Stomach smooth muscle (tissue), 2 donors: ENCODE measurements around the gene CLEC3B.
"Not testable (repeated sequence)": the region's sequence is repeated elsewhere in the genome, so short reads cannot be mapped to it uniquely, and the experiment has no call there.

ENCODE experiments used
- H3K27ac ChIP-seq: one replicate; pipeline ENCODE4 v1.7.0; 2013; ENCODE audit warnings: mild to moderate bottlenecking, low read length, inconsistent platforms
- H3K27me3 ChIP-seq, 2 donors: one replicate each; pipeline ENCODE4 v1.7.0; 2013; ENCODE audit warnings: low read length in 2 of 2; ENCODE audit not compliant: insufficient read depth in 2 of 2, control insufficient read depth in 1 of 2
- H3K36me3 ChIP-seq, 2 donors: one replicate each; pipeline ENCODE4 v1.7.0; 2013; ENCODE audit warnings: low read length in 2 of 2; ENCODE audit not compliant: control insufficient read depth in 2 of 2, insufficient read depth in 2 of 2
- H3K4me1 ChIP-seq: one replicate; pipeline ENCODE4 v1.7.0; 2013; ENCODE audit warnings: low read length; ENCODE audit not compliant: control insufficient read depth, insufficient read depth
- H3K4me3 ChIP-seq, 2 donors: one replicate each; pipeline ENCODE4 v1.7.0; 2013; ENCODE audit warnings: low read length in 2 of 2
- H3K9ac ChIP-seq, 2 donors: one replicate each; pipeline ENCODE4 v1.7.0; 2013; ENCODE audit warnings: low read length in 2 of 2, mild to moderate bottlenecking in 1 of 2
- H3K9me3 ChIP-seq, 2 donors: one replicate each; pipeline ENCODE4 v1.7.0; 2013; ENCODE audit warnings: low read length in 2 of 2; ENCODE audit not compliant: control insufficient read depth in 2 of 2
- donor health status: healthy.
- donor health status: Pancreatic carcinoma.

CLEC3B gene, protein sequence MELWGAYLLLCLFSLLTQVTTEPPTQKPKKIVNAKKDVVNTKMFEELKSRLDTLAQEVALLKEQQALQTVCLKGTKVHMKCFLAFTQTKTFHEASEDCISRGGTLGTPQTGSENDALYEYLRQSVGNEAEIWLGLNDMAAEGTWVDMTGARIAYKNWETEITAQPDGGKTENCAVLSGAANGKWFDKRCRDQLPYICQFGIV

GRCh38 chr3:45026038-45026437 is at the start of gene CLEC3B:
Gene CLEC3B, plus strand, starts transcription at chr3:45026303. Its CDS starts 60 bp downstream, at chr3:45026363.
- Histone ChIP-seq H3K36me3 (peaks cover 0 to 3% of the 10 kb centered on the region in 2 donors), H3K4me3 (peak within 1 kb of the TSS; percentile 17 to 70), H3K4me1 (peaks cover 46% of the 10 kb centered on the region), H3K27me3 (no peaks in the 10 kb centered on the region), H3K9ac (peak within 1 kb of the TSS; percentile 39 to 51), H3K27ac (peak within 1 kb of the TSS; percentile 67), H3K9me3 (no peaks in the 10 kb centered on the region)

DNA sequence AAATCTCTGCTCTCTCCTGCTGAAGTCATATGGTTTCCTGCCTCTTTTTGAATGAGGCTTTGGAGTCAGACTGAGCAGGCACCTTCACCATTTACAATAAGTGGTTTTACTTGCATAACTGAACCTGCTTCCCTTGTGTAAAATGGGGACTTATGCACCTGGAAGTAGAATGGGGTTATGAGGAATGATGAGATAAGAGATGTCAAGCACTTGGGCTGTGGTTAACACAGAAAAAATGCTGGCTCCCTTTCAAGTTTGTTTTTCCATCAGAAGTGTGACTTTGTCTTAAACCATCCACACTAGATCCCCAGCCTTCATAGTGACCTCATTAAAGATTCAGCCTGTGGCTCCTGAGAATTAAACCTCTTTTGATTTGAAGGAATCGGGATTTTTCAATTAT is 44.9 kb upstream of the CLEC3B start:
- H3K4me1 ChIP-seq = peaks cover 20% of the 10 kb centered on the region
- no peaks in the 10 kb centered on the region for H3K27me3 ChIP-seq
- H3K36me3 ChIP-seq = peaks cover 0 to 2% of the 10 kb centered on the region in 2 donors
- no peaks in the 10 kb centered on the region for H3K9me3 ChIP-seq
- H3K27ac ChIP-seq = no peak overlapping the region
- H3K9ac ChIP-seq = no peak overlapping the region
- H3K4me3 ChIP-seq = no peak overlapping the region

- Histone ChIP-seq H3K4me3 (no peak overlapping the region), H3K4me1 (peaks cover 20% of the 10 kb centered on the region), H3K36me3 (peaks cover 0 to 2% of the 10 kb centered on the region in 2 donors), H3K9ac (no peak overlapping the region), H3K27ac (no peak overlapping the region), H3K9me3 (no peaks in the 10 kb centered on the region), H3K27me3 (no peaks in the 10 kb centered on the region)
Observed at GRCh38 chr3:44981751-44982150, 44.4 kb upstream of the CLEC3B start.

- Histone ChIP-seq H3K27me3 (no peaks in the 10 kb centered on the region), H3K9me3 (no peaks in the 10 kb centered on the region), H3K9ac (no peak overlapping the region), H3K4me3 (no peak overlapping the region), H3K36me3 (peaks cover 0 to 2% of the 10 kb centered on the region in 2 donors), H3K4me1 (peaks cover 10% of the 10 kb centered on the region), H3K27ac (no peak overlapping the region)
Observed at GRCh38 chr3:44982817-44983216, 43.3 kb upstream of the CLEC3B start.

GRCh38 chr3:44983484-44983941 is 42.6 kb upstream of the CLEC3B start:
- Histone ChIP-seq H3K4me3 (no peak overlapping the region), H3K4me1 (peaks cover 3% of the 10 kb centered on the region), H3K27me3 (no peaks in the 10 kb centered on the region), H3K9me3 (no peaks in the 10 kb centered on the region), H3K27ac (no peak overlapping the region), H3K36me3 (peaks cover 0 to 2% of the 10 kb centered on the region in 2 donors), H3K9ac (no peak overlapping the region)

GRCh38 chr3:44984335-44984734 is 41.8 kb upstream of the CLEC3B start:
- H3K27ac ChIP-seq = no peak overlapping the region
- no peaks in the 10 kb centered on the region for H3K4me1 ChIP-seq
- H3K36me3 ChIP-seq = peaks cover 2% of the 10 kb centered on the region in 2 donors
- no peak overlapping the region for H3K9ac ChIP-seq
- H3K4me3 ChIP-seq = no peak overlapping the region
- no peaks in the 10 kb centered on the region for H3K9me3 ChIP-seq
- H3K27me3 ChIP-seq = no peaks in the 10 kb centered on the region

GRCh38 chr3:44986330-44986729 is 39.8 kb upstream of the CLEC3B start:
- H3K27me3 ChIP-seq, H3K4me3 ChIP-seq, H3K9ac ChIP-seq, H3K27ac ChIP-seq, H3K4me1 ChIP-seq, H3K9me3 ChIP-seq: not testable (repeated sequence)
- H3K36me3 ChIP-seq = peaks cover 13 to 15% of the 10 kb centered on the region in 2 donors

DNA sequence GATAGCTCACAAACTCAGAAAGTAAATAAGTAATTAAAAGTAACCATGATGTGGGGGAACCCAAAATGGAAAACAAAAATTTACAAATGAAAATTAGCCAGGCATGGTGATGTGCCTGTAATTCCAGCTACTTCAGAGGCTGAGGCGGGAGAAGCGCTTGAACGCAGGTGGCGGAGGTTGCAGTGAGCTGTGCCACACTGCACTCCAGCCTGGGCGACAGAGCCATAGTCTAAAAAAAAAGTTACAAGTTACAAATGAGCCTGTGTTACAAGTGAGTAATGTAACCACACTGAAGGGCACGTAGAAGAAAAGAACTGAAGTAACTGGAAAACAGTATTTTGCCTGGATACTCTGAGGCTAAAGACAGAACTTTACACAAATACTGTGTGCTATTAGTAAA is 38.8 kb upstream of the CLEC3B start:
- Histone ChIP-seq H3K4me1 (no peaks in the 10 kb centered on the region), H3K27ac (no peak overlapping the region), H3K36me3 (peaks cover 13 to 21% of the 10 kb centered on the region in 2 donors), H3K27me3 (no peaks in the 10 kb centered on the region), H3K9ac (no peak overlapping the region), H3K9me3 (no peaks in the 10 kb centered on the region), H3K4me3 (no peak overlapping the region)

DNA sequence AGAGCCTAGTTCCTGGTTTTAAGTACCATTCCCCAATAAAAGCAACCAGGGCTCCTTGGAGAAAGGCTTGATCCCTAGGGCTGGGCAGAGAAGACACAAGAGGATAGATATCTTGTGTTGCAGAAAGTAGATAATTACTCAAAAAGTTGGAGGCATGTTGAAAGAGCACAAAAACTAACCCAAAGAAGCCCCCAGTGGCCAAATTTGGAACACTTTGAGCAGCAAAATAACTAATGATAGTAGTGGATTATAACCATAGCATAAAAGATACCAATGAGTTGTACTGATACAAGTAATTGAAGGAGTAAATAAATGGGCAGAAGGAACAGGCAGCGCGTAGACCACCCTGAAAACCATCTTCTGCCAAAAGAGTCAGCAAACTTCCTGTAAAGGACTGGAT is 38.0 kb upstream of the CLEC3B start:
- peaks cover 13 to 22% of the 10 kb centered on the region in 2 donors for H3K36me3 ChIP-seq
- H3K27me3 ChIP-seq = no peaks in the 10 kb centered on the region
- no peak overlapping the region for H3K4me3 ChIP-seq
- no peak overlapping the region for H3K27ac ChIP-seq
- no peaks in the 10 kb centered on the region for H3K9me3 ChIP-seq
- no peak overlapping the region for H3K9ac ChIP-seq
- H3K4me1 ChIP-seq = peaks cover under 1% of the 10 kb centered on the region

GRCh38 chr3:44989141-44989540 is 37.0 kb upstream of the CLEC3B start:
- Histone ChIP-seq H3K36me3 (peaks cover 13 to 26% of the 10 kb centered on the region in 2 donors), H3K4me3 (no peak overlapping the region), H3K27ac (no peak overlapping the region), H3K9me3 (no peaks in the 10 kb centered on the region), H3K27me3 (no peaks in the 10 kb centered on the region), H3K9ac (no peak overlapping the region), H3K4me1 (peaks cover 6% of the 10 kb centered on the region)

- Histone ChIP-seq H3K9me3 (no peaks in the 10 kb centered on the region), H3K4me3 (no peak overlapping the region), H3K27me3 (no peaks in the 10 kb centered on the region), H3K9ac (no peak overlapping the region), H3K27ac (peak overlapping the region; percentile 6), H3K4me1 (peaks cover 9% of the 10 kb centered on the region), H3K36me3 (peaks cover 13 to 26% of the 10 kb centered on the region in 2 donors)
Observed at GRCh38 chr3:44989636-44990373, 36.3 kb upstream of the CLEC3B start.
